HG03066 (cell line): ENCODE results near the gene PRRC2B.

Experiments used
- ATAC-seq: cut with Tn5 transposase; IDR thresholded peaks from one replicate; pipeline ENCODE4 v1.9.1; 2021; ENCODE audit warnings: low read depth; ENCODE audit not compliant: unreplicated experiment

The PRRC2B gene

DNA sequence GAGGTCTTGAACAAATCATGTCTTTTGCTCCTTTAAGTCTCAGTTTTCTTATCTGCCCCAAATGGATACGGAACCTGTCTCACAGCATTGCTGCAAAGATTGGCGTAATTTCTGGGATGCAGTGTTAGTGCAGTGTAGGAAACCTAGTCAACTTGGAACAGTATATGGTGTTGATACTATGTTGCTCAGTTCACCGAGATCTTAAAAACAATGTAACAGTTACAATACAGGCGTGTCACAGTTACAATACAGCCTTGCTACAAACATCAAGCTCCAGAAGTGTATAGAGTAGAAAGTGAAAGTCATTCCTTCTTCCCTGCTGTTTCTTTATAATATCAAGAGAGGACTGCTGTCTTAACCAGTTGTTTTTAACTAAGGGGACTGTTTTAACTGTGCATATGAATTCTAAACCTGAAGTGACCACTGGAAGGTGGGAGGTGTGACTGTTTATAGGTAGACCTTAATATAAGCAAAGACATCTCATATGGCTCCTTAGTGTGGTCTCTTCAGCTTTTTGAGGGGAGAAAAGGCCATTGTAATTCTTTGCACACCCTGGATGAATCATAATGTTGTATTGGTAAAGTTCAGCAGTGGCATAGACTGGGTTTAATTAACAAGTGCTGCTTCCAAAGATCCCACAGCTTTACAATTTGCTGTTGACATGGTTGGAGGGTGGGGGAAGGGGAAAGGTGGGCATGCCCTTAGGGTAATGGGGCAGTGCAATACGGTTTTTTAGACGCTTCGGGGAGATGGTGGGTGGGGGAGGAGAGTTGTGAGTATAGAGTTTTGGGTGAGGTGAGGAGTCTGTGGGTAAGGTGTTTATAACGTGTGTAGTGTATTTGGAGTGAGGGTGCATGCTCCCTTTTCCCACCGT, 12.9 kb downstream of the PRRC2B start:
- no peak for ATAC-seq

GRCh38 chr9:131407717-131408195, 13.9 kb downstream of the PRRC2B start:
- no peak for ATAC-seq

DNA sequence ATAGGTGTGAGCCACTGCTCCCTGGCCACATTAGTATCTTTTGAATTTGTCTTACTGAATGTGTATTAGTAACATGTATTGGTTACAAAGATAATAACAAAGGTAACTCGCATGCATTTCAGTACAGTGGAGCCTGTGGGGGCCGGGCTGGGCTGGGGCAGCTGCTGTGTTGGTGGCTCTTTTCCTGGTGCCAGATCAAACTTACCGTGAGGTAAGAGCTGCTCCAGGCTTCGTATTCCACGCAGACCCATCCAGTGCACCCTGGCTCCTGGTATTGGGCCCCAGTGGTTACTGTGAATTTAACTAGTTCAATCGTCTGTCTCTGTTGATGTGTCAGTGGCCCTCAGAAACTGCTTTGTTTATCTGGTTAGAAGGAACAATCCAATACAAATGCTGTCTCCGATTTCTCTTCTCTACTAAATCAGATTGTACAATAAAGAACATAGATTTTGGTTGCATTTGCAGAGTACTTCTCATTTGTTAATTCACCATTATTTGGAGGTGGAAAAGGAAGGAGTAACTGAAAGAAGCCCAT, 15.6 kb downstream of the PRRC2B start:
- no peak for ATAC-seq

GRCh38 chr9:131410044-131410491, 16.2 kb downstream of the PRRC2B start:
- ATAC-seq: no peak

GRCh38 chr9:131411719-131412681, 18.1 kb downstream of the PRRC2B start:
- ATAC-seq: no peak

- no peak for ATAC-seq
Observed at GRCh38 chr9:131416509-131416908, 22.6 kb downstream of the PRRC2B start.

DNA sequence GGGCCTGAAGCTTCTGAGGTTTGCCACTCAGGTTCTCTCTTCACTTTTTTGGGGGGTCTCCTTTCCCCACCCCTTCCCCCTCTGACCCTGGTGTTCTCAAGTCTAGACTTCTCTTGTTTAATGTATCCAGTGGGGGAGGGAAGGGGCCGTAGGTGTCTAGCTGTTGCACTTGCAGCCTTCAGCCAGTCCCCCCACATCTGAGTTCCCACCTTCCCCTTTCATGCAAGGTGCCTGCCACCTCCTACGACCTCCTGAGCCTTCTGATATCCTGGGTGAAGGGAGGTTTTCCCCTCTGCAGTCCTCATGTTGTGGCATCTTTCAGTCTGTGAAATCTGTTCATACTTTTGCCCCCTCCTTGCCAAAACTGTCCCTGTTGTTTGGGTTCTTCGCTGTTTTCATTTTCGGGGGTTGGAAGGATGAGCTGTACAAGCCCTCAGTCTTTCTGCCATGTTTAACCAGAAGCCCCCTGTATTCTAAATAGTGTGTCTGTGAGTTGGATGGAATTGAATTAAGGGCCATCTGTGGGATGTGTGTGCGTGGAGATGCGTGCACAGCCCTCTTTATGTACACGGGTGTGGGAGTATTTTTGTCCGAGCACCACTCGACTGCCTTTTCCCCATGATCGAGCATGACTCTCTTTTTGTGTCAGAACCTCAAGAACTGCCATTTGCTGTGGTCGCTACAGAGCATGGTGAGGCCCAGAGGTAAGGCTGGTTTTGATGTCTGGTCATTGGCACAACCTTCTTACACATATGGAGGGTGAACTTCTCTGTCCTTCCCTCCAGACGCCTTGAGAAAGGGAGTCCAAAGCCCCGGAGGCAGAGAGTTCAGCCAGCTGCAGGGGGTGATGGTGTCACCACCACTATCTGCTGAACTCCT, 23.6 kb downstream of the PRRC2B start:
- ATAC-seq: no peak

DNA sequence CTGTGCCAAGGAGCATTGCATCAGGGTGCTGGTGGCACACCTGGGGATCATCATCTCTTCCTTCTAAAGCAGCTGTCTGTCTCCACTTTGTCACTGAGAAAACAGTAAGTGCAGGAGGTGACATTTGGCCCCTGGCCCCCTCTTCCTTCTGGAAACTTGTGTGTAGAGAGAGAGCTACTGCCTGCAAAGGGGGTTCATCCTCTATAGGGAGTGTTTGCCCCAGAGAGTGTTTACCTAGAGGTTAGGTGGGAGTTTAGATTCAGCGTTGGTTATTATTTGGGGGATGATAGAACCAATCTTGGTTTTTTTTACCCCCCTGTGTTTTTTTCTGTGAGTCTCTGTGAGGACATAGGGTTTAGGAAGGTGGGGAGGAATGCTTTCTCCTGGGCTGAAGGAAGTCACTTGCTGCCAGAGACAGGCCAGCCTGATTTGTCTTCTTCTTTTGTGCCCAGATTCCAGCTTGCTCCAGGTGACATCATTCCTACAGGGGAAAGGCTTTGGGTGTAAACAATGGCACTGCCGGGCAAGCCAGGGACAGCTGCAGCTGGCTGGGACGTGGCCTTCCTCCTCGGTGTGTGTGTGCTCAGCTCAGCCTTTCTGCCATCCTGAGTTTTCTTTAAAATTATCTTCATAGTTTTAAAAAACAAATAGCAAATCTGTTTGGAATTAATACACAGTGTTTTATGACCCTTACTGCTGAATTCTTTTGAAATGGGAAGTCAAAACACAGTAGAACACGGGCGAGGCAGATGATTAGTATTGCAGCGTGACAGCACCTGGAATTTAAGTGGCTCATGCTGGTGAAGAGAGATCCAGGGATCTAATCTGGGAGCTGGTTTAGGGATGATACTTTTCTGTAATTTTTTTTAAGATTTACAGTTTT, 24.5 kb downstream of the PRRC2B start:
- no peak for ATAC-seq

- no peak for ATAC-seq
Observed at GRCh38 chr9:131419026-131419614, 25.2 kb downstream of the PRRC2B start.

DNA sequence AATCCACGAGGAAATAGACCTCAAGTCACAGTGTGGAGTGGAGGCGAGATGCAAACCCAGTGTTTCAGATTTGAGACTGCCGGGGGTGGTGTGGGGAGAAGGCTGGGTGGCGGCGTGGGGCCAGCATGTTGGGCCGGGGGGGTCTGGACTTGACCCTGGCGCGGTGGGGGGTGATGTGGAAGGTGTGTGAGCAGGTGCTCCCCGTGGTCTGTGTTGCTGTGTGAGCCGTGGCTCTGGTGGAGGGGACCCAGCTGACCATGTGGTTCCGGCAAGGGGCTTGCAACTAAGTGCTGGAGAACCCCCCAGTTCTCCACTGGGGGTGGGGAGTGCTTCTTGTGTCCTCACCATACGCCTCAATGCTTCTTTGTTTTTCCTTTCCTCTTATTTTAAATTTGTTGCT, 25.8 kb downstream of the PRRC2B start:
- ATAC-seq: no peak

GRCh38 chr9:131420980-131421624, 27.2 kb downstream of the PRRC2B start:
- ATAC-seq: no peak

- no peak for ATAC-seq
Observed at GRCh38 chr9:131421691-131422090, 27.8 kb downstream of the PRRC2B start.

DNA sequence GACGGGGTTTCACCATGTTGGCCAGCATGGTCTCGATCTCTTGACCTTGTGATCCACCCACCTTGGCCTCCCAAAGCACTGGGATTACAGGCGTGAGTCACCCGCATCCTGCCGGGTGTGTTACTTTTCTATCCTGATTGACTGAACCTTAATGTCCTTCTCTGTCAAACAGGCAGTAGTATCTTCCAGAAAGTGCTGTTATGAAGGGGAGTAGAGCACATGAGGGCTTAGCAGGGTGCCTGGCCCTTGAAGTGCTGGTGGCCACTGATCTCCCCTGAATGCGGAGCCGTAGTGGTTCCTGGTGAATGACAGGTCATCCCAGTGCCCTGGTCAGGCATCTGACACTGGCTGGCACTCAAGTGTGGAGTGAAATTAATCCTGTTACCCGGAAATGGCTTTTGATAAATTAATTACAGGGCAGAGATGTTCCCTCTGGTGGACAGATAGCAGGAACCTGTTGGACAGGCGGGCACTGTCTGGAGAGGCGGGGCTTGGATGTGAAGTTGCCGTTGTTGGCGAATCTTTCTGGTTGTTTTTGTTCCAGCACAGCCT, 28.4 kb downstream of the PRRC2B start:
- no peak for ATAC-seq

GRCh38 chr9:131423171-131423581, 29.3 kb downstream of the PRRC2B start:
- no peak for ATAC-seq

DNA sequence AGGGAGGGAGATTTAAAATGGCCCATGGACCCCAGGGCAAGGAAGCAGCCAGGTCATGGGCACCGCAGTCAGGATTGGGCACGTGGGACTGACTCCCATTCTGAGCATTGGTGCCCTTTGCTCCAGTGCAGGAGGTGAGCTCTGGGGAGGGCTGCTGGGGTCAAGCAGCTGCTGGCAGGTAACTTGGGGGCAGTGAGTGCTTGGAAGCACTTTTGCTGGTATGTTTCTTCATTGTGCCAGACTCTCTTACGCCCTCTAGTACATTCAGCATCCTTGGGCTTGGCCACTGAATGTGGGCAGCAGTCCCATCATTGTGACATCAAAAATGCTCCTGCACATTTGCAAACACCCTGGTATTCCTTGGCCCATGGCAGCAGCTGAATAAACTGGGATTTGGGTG, 32.7 kb downstream of the PRRC2B start:
- no peak for ATAC-seq

DNA sequence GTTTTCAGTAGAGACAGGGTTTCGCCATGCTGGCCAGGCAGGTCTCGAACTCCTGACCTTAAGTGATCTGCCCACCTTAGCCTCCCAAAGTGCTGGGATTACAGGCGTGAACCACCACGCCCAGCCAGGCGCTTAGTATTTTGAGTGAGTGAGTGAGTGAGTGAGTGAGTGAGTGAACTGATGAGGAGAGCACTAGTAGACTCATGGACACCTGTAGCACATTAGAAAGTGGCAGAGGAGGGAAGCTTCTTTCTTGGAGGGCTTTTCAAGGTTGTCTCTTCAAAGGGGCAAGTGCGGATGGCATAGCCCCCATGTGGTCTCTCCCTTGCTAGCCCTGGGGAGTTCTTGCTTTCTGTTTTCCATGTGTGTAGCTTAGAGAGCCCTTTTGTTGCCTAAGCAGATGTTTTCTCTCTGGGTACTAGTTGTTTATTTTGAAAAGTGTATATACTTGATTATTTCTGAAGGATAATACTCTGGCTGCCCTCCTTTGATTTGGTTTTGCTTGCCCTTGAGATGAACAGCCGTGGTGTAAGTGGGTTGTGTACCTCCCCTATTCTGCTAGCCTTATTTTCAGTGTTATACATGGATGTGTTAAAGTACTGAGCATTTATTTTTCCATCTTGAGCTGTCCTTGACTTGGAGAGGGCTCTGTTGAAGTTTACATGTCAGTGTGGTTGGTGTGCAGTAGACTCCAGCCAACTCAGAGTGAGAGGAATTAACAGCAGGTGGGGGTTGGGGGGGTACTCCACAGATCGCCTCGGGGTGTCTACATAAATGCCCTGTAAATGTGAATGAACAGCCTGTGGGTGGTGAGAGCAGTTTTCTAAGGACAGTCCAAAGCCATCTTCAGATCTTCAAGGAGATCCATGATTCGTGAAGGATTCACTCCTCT, 35.5 kb downstream of the PRRC2B start:
- no peak for ATAC-seq

DNA sequence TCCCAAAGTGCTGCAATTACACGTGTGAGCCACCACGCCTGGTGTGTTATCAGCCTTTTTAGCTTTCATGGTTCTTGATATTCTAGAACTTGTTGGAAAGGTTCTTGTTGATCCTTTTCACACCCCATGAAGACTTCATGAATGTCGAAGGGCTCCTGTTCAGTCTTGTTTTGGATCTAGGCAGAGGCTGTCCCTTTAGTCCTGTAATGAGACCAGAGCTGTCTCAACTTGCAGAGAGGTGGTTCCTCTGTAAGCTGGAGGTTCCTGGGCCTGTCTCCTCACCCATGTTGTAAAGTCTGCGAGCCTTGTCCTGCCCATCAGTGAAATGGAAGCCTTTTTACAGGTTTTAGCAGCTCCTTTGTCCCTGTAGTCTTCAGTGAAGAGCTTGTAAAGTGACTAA, 38.2 kb downstream of the PRRC2B start:
- ATAC-seq: no peak
